NCI-H2196 (cell line): ENCODE measurements around the gene PPM1H.
"Not testable (repeated sequence)": the region's sequence is repeated elsewhere in the genome, so short reads cannot be mapped to it uniquely, and the experiment has no call there.

Source experiments
- DNase-seq: peaks from one replicate; lab custom pipeline; 2025; ENCODE audit not compliant: unreplicated experiment; lab: John Stamatoyannopoulos, UW

The PPM1H gene

DNA sequence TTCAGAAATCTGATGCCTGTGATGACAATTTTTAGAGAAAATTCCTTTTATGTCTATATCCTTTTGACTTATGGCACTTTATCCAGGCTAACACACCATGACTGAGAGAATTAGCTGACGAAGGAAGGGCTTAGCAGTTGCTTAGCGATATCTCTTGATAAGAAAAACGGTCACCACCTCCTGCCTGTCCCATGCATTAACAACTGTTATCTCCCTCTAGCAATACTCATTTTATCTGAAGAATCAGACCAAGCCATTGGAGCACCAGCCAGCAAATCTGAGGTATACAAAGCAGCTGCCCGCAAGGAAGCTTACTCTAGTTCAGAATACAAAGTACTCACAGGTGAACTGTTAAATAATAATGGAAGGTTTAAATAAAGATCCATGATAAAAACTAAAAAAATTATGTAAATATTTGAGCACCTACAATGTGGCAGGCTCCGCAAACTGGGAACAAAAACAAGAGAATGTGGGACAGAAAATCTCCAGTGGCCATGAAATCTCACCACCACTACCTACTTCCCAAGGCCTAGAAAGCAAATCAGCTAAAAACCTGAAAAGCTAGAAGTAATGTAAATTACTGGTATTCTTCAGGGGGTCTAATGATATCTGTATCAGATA lies 24.3 kb downstream of the PPM1H start:
- DNase-seq: no peak

- no peak for DNase-seq
Measured at GRCh38 chr12:62909340-62909739, 25.6 kb downstream of the PPM1H start.

DNA sequence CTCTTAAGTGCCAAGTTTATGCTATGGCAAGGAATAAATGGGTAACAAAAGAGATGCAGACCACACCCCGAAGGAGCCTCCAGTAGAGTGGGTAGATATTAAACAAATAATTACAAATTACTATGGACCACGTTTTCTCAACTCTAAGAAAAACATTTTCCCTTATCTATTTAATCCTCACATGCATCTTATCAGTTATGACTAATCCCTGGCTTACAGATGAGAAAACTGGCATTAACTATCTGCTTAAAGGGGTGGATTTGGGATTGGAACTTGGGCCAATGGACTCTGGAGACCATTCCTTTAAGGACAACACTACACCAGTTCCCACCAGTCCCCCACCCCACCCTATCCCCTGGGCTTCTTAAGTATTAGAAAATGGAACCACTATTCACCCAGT lies 26.3 kb downstream of the PPM1H start:
- DNase-seq: no peak

DNA sequence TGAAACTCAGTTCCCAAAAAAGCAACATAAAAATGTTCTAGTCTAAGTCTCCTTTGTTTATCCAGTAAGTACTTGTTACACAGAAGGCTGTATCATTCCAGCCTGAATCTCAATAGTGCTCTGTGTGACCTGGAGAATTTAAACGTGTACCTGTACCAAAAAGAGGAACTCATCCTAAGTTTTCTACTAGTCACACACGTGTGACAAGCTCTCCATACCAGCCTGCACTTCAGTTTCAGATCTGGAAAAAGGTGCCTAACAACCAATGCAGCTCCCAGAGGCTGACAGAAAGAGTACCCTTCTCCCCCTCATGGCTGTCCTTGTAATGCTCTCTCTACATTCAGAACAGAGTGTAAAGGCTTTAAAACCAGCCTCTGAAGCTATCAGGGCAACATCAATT lies 27.4 kb downstream of the PPM1H start:
- DNase-seq: no peak

DNA sequence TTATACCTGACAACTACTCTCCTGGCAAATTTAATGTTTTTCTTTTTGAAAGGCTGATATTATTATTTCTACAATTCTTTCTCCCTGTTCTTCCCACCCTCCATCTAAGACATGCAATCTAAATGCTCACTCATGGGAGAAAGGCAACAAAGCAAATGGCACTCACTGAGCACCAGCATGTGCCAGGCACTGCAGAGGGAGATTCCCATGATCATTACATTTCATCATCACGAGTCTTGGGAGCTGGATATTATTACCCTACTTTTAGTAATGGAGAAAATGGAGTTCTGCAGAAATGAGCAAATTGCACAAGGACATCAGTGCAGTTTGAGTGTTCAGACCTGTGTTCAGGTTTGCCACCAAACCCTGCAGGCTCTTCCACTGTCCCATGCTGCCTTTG lies 27.9 kb downstream of the PPM1H start:
- DNase-seq: no peak

GRCh38 chr12:62903151-62903550 lies 31.8 kb downstream of the PPM1H start:
- no peak for DNase-seq

DNA sequence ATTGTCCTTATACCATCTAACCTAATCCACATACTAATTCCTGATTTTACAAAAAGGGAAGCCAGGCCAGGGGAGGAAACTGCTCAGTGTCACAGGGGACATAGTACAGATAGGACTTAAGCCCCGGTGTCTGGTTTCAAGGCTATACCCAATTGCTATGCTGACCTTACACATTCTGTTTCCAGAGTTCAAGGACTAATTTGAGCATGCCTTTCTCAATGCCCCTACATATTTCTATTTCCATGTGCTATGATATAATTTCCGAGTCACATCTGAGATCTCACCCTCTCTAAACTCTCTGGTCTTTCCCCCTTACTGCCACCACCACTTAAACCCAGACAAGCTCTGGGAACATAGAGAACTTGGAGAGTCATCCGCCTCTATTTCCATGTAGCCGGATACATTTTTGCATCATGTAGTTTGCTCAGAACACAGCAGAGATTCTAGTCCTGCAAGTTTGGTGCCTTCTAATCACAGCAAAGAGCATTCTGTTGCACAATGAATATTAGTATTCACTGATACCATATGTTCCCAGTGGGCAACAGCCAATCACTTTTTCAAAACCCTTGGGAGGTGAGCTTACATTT lies 34.2 kb downstream of the PPM1H start:
- no peak for DNase-seq

DNA sequence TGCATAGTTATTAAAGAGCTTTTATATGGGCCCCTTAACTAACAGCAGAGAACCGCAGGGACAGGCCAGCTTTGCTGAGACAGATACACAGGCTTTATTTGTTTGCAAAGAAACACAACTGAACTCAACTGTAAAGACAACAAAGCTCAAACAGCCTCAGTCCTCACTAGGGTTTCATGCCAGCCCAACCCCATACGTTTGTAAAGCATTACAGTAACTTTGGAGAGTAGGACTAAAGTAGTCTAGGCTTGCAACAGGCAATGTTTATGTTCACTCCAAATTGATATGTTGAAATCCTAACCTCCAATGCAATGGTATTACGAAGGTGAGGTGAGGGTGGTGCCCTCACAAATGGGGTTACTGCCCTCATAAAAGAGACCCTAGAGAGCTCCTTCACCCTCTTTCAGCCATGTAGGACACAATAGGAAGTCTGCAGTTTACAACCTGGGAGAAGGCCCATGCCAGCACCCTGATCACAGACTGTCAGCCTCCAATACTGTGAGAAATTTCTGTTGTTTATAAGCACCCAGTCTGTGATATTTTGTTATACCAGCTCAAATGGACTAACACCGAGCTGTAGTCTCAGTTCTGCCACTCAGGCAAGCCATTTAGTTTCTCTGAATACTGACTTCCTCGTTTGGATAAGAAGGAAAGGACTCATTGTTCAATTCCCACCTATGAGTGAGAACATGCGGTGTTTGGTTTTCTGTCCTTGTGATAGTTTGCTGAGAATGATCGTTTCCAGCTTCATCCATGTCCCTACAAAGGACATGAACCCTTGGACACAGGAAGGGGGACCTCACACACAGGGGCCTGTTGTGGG lies 35.2 kb downstream of the PPM1H start:
- DNase-seq: no peak

DNA sequence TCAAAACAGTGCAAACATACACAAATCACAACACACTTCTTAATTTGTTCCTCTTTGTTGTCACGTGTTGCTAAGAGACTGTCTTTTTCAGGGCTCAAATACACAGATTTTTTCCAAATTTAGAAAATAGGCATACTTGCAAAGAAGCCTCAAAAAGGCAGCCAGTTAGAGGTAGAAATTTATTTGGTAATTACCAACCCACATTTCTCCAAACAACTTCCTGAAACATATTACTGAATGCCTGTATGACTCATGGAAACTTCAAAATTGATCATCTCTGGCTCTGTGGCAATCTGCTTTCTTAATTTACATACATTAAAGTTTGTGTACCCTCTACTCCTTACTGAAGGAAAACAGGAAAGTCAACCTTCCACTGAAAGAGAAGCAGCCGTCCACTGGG lies 36.4 kb downstream of the PPM1H start:
- DNase-seq: no peak

DNA sequence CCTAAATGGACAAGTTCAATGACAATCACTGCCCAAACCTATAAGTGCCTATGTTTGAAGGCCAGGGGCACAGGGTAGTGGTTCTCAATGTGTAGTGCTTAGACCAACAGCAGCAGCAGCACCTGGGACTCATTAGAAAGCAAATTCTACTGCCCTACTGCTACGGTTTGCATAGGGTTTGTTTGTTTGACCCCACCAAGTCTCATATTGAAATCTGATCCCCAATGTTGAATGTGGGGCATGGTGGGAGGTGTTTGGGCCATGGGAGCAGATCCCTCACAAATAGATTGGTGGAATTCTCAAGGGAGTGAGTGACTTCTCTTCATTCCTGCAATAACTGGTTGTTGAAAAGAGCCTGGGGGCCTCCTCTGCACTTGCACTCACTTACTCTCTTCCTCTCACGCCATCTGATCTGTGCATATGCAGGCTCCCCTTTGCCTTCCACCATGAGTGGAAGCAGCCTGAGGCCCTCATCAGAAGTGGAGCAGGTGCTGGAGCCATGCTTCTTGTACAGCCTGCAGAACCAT lies 39.5 kb downstream of the PPM1H start:
- DNase-seq: no peak

DNA sequence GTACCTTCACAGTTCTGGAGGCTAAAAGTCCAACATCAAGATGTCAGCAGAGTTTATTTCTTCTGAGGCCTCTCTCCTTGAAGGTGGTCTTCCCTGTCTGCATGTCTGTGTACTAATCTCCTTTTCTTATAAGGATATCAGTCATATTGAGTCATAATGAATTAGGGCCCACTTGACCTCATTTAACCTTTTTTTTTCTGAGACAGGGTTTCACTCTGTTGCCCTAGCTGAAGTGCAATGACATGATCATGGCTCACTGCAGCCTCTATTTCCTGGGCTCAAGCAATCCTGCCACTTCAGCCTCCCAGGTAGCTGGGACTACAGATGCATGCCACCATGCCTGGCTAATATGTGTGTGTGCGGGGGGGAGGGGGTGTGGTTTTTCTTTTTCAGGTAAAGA lies 41.7 kb downstream of the PPM1H start:
- no peak for DNase-seq

GRCh38 chr12:62891805-62892549 lies 43.0 kb downstream of the PPM1H start:
- no peak for DNase-seq

DNA sequence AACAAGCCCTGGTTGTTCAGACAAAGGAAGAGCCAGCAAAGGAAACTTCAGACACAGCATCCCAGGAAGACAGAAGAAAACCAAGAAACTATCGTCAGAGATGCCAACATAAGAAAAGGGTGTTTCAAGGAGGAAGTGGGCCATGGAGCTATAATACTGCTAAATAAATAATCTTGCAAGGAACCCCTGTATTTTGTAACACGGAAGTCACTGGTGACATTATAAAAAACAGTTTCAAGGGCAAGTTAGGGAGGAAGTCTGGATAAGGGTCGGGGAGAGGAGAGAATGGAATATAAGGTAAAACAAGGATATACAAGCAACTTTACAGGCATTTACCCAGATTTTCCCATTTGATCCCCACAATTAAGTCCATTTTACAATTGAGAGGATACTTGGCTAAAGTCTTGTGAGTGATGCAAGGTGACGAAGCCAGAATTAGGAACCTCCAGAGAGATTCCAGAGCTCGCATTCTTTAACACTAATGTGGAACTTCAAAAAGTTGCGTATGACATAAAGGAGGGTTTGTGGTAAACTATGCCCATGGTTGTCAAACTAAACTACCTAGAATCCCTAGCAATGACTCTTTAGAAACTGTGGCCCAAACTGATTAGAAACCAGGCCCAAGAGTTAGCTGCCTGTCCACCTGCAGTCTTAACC lies 46.4 kb downstream of the PPM1H start:
- DNase-seq: no peak

- no peak for DNase-seq
Measured at GRCh38 chr12:62886796-62887195, 48.2 kb downstream of the PPM1H start.

DNA sequence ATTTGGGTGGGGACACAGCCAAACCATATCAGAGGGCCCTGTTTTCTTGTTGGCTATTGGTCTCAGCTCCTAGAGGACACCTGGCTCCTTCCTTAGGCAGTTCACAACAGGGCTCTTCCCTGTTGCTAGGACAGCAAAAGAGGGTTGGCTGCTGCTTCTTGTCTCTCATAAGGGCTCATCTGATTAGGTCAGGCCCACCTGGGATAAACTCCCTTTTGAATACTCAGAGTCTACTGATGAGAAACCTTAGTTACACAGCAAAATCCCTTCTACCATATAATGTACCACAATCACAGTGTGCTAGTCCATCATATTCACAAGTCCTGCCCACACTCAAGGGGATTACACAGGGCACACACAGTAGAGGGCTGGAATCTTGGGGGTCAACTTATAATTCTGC lies 49.7 kb downstream of the PPM1H start:
- DNase-seq: no peak

DNA sequence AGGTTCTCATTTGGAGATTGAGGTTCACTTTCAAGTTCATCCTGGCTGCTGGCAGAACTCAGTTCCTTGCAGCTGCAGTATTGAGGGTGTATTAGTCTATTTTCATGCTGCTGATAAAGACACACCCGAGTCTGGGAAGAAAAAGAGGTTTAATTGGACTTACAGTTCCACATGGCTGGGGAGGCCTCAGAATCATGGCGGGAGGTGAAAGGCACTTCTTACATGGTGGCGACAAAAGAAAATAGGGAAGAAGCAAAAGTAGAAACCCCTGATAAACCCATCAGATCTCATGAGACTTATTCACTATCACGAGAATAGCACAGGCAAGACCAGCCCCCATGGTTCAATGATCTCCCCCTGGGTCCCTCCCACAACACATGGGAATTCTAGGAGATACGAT lies 50.1 kb downstream of the PPM1H start:
- not testable (repeated sequence) for DNase-seq

DNA sequence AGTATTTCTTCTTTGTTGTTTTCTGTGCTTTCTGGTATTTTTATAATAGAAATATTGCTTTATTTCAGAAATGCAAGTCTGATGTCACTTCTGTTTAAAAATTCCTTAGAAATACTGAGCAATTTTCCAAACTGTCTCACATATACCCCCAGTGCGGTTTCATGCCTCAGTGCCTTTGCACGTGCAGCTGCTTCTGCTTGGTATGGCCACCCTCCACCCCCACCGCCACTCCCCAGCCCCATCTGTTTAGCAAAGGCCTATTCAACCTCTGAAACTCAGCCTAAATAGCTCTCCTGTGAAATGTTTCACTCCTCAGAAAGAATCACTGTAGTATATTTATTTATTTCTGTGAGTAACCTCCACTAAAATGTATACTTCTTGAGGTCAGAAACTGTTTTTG lies 52.3 kb downstream of the PPM1H start:
- no peak for DNase-seq

DNA sequence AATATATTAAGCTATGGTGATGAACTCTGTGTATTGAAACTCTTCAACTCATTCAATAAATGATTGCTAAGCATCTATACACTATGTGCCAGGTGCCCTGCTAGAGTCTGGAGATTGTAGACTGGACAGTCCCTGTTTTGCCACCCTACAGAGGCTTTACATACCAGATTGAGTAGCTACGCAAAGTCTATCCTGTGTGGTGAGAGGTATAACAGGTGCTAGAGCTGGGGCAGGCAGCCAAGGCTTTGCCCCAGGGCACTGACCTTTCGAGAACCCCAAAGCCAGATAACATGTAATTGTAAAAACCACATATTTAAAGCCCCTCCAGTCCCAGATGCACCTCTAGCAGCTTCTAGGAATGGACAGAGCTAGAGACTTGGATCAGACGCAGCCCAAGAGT lies 52.8 kb downstream of the PPM1H start:
- no peak for DNase-seq

GRCh38 chr12:62879691-62880090 lies 55.3 kb downstream of the PPM1H start:
- no peak for DNase-seq

GRCh38 chr12:62879228-62879627 lies 55.7 kb downstream of the PPM1H start:
- DNase-seq: not testable (repeated sequence)

DNA sequence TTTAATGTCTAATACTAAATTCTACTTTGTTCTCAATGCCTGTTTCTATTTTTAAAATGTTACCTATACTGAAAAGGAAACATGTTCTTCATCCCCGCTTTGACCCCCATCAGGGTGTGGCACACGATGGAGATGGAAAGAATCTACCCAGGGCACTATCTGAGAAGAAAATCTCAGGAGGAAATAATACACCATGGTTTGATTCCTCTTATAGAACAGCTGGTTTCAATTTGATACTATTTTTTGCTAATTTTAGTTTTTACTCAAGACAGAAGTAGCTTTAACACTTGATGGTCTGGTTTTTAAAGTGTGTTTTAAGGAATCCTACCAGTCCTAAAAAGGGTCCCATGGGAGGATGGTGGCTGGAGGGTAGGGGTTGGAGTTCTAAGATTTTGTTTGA lies 56.7 kb downstream of the PPM1H start:
- no peak for DNase-seq
